Cortex of kidney (tissue), 1 donor: ENCODE measurements around the gene CEP63.

Experiments
- DNase-seq: peaks from one replicate; lab custom pipeline; 2025; lab: John Stamatoyannopoulos, UW

The CEP63 gene

DNA sequence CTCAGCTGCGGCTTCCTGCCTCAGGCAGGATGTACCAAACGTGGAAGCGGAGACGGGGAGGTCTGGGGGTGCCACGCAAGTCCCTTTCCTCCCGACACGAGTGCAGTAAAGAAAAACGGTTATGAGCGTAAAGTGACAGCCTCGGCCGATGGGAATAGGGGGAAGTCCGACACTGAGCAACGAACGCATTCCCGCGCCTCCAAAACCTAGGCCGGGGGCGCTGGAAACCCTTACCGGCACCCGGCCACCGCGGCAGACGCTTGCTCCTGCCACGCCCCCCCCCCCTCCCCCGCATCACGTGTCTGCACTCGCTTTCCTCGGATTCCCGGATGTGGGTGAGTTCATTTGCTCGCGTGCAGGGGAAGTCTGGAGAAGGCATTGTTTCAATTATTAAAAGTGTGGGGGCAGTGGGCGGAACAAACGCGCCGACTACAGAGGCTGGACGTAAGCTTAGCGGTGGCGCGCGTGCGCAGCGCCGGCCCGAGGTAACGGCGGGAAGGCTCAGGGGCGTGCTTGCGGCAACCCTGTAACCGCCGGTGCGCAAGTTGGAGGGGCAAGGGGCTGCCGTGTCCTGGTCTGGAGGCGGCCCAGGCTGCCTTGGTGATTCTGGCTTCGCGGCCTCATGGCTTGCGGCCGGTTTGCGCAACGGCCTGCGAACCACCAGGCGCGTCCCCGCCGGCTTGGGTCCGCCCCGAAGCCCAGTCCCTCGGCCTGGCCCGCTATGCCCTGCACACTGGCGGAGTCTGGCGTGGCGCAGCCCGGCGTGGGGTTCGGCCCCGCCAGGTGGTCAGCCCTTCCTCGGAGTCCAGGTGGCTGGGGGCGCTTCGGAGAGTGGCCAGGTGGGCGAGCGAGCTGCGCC lies at the start of gene CEP63, which contains the start of gene ANAPC13:
TSS of gene CEP63 (plus strand) at position 340 of the 859 bp plus-strand sequence. CDS start 9,264 bp downstream, outside the sequence.
TSS of gene ANAPC13 (minus strand) at position 268 of the 859 bp plus-strand sequence. CDS start 3,081 bp downstream, outside the sequence.
- no peak for DNase-seq

DNA sequence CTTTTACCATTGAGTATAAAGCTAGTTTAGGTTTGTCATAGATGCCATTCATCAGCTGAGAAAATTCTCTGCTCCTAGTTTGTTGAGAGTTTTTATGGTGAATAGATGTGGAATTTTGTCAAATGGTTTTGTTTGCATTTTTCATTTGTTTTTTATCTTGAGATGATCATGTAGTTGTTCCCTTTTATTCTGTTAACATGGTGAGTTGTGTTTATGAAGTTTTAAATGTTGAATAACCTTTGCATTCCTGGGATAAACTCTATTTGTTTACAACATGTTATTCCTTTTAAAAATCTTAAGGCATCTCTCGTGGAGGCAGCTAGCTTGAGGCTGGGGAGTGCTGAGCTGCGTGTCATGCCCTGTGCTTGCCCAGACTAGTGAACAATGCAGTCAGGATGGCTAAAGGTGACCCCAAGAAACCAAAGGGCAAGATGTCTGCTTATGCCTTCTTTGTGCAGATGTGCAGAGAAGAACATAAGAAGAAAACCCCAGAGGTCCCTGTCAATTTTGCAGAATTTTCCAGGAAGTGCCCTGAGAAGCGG lies 48.6 kb upstream of the CEP63 start:
- DNase-seq, result no peak

DNA sequence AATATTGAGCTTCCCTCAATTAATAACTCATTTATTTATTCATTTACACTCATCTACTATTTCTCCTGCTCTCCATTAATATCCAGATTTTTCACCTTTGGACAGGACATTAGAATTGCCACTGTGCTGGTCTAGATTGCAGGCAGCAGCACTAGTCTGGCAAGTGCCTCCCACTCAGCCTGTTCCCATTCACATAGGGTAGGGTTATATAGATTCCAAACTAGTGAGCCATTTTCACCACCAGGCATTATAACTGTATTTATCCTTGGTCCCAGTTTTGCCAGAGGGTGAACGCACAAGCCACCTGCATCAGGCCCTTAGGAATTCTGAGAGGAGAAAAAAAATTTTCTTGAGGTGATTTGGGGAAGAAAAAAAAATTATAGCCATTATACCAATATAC lies 44.5 kb upstream of the CEP63 start:
- DNase-seq, result no peak

DNA sequence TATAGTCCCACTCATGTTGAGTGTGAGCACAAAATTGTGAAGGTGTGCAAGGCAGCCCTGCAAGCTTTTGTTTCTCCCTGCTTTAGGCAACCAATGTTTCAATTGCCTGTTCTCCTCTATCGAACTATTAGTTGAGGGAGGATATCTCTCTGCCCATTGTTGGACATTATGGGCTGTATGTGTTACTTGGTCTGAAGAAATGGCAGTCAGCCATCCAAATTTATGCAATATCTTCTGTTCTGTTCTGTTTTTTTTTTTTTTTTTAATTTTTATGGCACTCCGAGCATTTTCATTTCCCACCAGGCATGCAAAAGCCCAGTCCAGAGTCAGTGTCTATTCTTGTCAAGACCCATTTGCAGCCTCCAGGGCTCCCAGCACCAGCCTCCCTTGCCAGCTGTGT lies 44.0 kb upstream of the CEP63 start:
- DNase-seq, result no peak

DNA sequence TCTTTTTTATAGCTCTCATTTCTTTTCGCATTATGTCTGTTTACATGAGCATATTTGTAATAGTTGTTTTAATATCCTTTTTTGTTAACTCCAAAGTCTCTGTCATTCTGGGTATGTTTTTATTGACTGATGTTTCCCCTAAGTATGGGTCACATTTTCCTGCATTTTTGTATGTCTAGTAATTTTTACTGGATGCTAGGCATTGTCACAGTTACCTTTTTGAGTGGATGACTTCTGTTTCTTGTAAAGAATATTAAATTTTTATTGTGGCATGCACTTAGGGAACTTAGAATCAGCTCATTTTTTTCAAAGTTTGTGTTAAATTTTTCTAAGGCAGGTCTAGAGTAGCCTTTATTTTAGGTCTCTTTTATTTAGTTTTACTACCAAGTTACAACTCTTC lies 40.8 kb upstream of the CEP63 start:
- DNase-seq, result no peak

DNA sequence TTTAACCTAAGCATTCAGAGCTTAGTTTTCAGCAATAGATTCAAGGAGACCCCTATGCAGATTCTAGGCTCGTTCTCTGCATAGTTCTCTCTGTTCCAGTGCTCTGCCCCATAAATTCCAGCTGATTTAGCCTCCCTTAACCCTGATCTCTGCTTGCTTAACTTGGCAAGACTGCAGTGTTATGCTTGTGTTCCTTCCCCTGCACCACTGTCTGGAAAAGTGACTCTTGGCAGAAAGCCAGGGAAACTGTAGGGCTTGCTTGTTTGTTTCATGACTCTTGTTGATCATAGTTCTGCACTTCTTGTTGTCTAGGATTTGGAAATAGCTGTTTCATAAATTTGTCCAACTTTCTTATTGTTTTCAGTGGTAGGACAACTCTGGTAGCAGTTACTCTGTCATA lies 40.2 kb upstream of the CEP63 start:
- no peak for DNase-seq

DNA sequence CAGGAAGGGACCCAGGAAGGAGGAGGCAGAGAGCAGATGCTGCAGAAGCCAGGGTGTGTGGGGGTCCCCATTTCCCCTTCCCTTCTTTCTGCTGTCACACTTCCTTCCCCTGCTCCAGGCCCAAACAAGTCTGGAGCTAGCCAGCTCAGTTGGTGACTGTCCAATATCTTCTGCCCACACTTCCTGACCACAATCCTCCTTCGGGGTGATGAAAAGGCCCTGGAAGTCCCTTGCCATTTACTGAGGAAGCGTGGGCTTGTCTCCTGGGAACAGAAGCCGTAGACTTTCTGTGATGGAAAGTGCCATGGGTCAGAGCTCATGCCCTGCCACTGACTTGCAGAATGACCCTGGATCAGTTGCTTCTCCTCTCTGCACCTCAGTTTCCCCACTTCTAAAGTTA lies 39.1 kb upstream of the CEP63 start:
- no peak for DNase-seq

DNA sequence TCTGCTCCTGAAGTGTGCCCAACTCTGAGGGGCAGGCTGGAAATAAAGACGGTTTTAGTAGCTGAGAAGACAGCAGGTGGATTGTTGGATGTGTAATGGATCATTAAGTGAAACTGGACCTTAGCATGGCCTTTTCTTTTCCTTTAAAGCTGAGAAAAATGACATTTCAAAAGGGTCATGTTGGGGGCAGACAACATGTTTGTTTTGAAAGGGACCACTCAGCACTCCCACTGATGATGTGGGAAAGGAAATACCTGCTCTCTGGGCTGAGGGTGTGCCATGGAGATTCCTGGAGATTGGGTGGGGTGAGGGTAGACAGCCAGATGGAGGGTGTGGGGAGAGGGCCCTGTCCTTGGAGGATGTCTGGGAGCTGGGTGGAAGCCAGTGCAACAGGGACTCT lies 38.5 kb upstream of the CEP63 start:
- DNase-seq, result no peak

DNA sequence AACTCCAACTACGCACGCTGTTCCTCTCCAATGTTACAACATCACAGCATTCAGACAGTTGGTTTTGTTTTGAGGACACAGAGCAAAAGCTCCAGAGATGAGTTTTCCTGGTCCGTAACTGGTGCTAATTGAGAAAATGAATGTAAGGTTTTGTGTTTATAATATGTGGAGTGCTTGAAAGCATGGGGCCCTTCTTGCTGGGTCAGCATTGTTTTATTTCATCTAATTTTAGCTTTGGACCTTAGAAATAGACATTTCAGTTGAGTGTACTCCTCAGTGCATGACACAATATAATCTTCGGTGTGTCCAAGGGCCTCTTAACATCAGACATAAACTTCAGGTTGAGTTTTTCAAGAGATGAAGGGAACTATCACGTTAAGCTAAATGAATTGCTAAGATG lies 37.2 kb upstream of the CEP63 start:
- DNase-seq, result no peak

DNA sequence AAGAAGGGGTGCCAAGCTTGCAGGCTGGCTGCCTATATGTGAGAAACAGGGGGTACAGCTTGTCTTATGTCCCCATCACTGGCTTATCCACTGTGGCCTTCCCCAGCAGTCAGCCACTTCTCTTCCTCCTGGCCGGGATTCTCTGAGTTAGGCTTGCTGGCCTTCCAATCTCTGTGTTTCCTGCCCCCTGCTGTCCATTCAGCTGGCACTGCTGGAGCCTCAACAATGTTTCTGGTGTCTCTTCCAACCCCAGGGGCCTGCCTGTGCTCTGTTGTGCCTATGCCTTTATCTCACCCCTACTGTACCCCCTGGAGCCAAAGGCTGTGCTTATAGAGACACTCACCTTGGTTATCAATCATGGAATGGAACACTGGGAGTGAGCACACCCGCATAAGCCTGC lies 36.6 kb upstream of the CEP63 start:
- no peak for DNase-seq

DNA sequence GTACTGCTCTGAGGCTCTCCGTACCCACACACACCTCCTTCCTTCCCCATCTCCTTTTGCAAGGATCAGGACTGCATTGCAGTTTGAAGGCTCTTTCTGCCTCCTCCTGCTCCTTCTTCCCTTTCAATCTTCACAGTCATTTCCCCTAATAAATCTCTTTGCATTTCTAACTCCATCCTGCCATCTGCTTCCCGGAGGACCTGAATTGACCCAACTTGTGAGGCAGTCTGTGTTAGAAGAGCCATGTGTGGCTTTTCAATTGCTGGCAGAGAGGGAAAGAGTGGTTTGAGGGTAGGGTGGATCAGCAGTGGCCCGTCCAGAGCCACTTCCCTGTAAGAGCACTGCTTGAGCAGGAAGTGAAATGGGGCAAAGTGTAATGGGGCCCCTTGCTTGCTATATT lies 35.9 kb upstream of the CEP63 start:
- no peak for DNase-seq

DNA sequence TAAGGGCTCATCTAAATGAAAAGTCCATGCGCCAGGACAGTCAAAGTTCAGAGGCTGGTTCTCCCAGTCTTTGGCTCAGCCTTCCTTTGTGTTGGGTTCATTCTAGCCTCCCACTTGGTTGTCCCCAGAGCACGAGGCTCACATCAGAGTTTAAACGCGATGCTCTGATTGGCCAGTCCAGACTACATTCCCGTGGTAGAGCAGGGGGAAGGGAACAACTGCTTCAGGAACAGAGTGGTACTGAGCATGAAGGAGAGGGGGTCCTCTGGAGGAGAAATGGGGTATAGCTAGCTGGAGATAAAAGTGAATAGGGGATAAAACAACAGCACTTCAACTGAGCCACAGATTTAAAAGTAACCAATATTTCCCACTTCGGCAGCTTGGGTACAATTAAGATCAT lies 32.2 kb upstream of the CEP63 start:
- no peak for DNase-seq

DNA sequence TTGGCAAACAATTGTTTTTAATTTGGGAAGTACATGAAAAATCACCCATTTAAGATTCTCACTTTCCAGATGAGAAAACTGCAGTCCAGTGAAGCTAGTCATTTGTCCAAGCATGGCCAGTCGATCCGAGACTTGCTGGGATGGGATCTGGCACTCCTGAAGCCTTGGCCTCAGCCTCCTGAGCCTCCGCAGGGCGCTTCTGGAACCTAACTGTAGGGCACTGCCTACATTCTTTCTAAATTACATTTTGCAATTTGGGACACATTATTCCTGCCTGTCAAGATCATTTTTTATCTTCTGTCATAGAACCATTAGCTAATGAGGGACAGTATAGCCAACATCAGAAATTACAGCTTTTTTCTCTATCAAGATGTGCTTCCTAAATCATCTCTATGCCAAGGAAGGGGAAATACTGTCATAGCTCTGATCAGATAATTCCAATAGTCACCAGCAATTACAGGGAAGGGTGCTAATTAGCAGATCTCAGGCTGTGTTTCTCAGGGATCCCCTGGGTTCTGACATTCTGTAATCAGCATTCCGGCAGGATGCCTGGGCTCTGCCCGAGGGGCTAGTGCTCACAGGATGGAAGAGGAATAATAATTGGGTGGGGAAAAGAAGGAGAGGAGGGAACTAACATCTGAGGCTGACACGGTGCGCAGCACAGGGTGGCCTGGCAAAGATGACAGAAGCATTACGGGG lies 28.3 kb upstream of the CEP63 start:
- DNase-seq, result no peak

DNA sequence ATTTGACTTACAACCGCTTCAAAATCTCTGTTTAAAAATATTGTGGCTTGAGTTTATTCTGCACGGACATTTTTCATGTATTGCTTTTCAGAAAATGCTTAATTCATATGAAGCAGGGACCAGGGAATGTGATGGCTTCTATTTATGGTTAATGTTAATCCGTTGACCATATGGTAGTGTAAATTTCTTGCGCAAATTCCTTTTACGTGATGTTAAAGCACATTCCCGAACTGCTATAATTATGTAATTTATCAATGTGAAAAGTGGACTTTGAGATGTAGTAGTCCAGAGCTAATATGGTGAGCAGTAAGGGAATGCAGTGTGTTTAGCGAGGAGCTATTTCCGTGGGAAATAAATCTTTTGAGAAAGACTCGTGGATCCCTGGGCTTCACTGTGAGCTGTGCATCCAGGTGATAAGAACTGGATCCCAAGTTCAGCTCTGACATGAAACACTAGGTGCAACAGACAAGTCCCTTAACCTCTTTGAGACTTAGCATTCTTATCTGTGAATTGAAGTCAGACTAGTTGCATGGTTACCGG lies 27.4 kb upstream of the CEP63 start:
- DNase-seq, result no peak

DNA sequence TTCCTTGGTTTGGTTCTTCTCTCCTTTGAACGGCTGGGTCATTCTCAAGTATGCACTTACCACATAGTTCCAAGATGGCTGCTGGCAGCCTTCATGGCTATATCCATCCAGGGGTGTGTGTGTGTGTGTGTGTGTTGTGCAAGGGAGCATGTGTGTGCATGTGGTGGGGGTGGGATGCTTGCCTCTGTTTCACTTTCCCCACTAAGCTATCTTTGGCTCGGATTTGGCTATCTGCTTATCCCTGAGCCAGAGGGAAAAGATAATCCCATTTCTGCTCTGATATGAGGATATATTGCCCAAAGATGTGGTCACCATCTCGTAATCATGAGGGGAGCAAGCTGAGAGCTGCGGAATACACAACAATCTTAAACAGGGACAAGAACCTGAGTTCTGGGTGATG lies 26.3 kb upstream of the CEP63 start:
- DNase-seq, result no peak

DNA sequence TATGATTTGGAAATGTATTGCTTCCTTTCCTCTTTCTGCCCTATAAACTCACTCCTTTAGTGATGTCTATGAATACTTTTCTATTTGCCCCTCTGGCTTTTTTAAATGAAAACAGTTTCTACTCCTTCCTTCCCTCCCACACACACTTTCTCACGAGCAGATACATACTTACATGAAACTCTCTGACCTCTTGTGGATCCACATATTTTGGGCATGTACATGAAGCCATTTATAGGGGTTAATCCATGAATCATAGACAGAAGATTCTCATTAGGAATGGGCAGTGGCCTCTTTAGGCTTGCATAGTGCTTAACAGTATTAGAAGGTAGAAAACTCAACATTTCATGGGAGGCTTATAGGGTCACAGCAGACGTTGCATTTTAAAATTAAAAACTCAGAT lies 24.9 kb upstream of the CEP63 start:
- DNase-seq, result no peak

DNA sequence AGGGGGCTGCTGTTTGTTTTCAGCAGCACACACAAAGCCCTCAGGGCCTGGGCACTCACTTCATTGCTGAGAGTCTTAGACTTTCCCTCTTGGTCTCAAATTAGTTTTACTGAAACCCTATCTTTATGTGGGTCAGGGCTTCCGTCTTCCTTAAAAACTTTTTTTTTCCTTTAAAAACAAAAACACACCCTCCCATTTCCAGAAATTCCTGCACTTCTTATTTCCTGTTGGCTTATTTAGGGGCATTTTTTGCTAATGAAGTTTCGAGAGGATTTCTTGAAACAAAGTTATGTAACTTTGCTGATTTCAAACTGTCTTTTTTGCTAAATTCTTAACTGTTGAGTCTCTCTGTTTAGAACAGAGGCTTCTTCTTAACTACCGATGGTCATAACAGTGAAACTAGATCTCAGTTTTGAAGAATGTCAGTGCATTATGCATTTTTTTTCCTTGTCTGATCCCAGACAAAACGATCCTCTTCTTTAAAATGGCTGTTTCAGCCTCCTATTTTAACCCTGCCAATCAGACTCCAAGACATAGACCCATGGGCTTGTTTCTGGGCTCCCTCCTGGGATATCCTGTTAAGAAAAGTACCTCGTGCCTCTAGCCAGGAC lies 23.4 kb upstream of the CEP63 start:
- no peak for DNase-seq

DNA sequence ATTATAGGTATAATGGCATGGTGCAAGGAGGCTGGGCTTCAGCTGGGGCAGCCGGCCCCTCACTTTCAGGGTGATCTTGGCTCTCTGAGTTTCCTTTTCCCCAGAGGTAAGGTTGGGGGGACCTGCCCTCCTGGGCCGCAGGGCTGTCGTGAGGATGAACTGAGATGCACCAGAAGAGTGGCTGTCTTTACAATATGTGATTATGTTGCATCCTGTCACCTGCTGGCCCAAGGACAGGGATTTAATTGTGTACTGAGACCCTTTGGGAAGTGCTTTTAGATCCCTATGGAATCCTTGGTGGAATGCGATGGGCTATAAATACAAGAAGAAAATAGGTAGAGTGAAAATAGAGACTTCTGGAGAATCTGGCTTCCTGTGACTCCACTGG lies 22.2 kb upstream of the CEP63 start:
- DNase-seq, result no peak

DNA sequence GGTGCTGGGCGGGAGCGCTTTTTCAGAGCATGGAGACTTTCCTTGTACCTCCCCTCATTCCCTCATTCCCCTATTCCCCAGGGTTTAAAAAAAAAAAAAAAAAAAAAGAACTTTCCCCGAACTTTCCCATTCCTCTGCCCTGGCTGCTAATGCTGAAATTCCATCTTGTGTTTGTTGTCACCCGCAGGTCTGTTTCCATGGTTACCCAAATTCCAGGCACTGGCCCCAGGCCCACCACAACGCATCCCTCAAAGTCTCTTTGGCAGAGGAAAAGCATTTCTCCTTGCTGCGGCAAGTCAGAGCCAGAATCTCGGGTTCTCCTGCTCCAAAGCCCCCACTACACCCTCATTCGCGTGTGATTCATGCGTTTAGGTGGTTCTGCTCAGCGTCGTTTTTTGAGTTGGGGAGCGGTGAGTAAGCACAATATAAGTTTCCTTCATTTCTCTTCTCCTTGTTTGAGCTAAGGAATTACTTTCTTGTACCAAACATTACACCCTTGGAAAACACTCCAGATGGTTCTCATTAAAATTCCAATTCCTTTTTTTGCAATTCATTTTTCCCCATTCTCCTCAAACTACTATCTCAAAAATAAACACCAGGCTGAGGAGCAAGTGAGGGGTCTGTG lies 21.7 kb upstream of the CEP63 start:
- no peak for DNase-seq

DNA sequence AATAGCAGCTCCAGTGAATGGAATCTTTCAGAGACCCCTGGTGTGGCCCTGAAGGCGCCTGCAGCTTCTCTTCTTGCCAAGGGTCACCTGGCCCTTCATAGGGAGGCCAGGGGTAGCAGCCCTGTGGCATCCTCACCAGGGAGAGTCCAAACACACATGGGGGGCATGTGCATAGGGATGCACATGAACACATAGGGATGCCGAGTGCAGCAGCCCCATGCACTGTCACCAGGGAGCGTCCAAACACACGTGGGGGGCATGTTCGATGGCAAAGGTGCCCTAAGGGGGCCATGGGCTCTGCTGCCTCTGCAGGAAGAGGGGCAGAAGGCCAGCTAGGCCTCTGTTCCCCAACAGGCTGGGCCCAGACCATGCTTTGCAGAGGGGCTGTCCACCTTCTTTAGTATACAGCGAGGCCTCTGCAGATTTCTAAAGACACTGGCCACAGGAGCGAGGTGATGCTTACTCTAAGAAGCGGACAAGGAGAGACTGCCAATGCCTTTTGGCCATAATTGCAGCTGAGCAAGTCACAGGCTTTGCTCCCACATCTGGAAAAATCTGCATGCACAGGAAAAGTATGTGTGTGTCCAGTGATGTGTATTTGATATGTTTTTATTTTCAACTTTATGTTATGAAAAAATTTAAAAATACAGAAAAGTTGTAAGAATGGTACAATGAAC lies 21.0 kb upstream of the CEP63 start:
- no peak for DNase-seq

DNA sequence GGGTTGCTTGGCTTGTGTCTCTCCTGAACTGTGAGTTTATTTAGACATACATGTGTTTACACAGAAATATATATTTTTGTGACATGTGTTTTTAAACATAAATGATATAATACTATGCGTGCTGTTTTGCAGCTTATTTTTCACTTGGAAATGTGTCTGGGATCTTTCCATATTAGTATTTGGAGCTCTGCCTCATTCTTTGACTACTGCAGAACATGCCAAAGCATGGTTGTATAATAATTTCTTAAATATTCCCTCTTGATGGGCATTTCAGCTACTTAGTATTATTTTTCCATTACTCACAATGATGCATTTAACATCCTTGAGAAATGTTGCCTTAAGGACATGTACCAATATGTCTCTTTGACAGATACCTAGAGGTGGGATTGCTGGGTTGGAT lies 19.5 kb upstream of the CEP63 start:
- no peak for DNase-seq
